Endometrium (tissue), 2 donors: ENCODE results near the gene COL8A2.

ENCODE experiments used
- FAIRE-seq: peaks from 2 replicates; lab custom pipeline; 2012; peaks lifted over from hg19 to GRCh38; lab: Jason Lieb, UNC
- donor health status: control.
- donor health status: control.

The COL8A2 gene

GRCh38 chr1:36157115-36157903, 32.3 kb upstream of the COL8A2 start:
- FAIRE-seq = no peak

- FAIRE-seq = no peak
Measured at GRCh38 chr1:36156329-36157114, 31.5 kb upstream of the COL8A2 start.

DNA sequence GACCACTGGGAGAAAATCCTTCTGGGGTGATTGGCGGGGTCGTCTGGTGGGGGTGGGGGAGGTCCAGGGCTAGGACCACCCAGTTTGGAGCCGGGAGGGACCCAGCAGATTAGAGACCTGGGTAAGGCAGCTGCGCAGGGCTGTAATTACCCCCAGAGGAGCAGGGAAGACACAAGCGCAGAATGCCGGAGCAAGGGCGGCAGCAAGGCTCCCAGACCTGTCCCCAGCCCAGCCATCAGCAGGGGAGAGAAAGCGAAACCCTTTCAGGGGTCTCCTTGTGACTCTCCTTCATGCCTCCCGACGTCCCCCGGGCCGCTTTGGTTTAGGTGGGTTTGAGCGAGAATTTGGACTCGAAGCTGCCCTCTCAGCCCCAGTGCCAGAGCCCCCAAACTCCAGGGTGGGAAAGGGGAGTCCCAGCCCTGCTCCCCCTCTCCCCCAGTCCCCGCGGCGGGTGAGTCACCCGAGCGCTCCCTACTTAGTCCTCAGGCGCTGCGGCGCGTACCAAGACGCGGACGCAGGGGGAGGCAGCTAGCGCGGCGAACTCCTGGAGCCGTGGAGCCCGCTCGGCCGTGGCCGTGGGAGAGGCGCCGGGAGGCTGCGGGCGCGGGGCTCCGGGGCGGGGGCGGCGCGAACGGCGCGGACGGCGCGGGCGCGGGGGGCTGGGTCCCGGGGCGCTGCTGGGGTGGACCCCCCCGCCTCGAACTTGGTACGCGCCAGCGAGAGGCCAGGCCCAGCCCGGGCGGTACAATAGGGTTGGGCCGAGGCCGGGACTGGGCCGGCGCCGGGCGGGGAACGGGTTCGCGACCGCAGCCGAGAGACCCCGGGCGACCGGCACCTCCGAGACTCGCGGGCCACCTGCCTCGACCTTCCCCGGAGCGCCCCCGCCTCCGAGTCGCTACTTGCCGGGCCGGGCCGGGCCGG, 30.6 kb upstream of the COL8A2 start, which contains the start of gene MAP7D1:
MAP7D1 (plus strand) TSS at position 753 of the 921 bp plus-strand sequence. CDS start 258 bp downstream, outside the sequence.
- no peak for FAIRE-seq

DNA sequence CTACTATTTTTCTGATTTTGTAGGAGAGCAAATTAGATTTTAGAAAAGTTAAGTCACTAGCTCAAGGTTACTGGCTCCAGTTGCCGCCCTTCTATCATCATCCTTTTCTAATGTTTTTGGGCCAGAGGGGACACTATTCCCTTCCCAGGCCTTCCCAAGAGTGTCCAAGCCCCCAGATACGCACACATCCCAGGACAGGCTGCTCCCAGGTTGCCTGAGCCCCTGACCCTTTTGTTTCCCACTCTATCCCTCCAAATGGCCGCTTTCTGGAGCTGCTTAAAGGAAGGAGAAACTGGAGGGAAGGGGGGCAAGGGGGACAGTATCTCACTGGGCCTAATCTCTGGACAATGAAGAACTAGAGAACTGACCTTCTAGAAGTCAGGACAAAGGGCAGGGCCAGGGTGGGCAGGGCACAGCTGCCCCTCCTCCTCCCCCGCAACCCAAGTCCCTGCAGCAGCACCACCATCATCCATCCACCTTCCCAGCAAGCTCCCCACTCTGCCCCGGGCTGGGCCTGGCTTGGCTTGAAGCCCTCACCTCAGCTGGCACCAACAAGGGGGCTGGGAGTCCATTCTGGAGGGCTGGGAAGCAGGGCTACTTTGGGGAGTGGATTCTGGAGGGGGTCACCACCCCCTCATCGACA, 29.9 kb upstream of the COL8A2 start:
- no peak for FAIRE-seq

GRCh38 chr1:36154335-36154734, 29.3 kb upstream of the COL8A2 start:
- FAIRE-seq = no peak

- no peak for FAIRE-seq
Measured at GRCh38 chr1:36153476-36153875, 28.5 kb upstream of the COL8A2 start.

GRCh38 chr1:36151845-36152203, 26.8 kb upstream of the COL8A2 start:
- FAIRE-seq = no peak

DNA sequence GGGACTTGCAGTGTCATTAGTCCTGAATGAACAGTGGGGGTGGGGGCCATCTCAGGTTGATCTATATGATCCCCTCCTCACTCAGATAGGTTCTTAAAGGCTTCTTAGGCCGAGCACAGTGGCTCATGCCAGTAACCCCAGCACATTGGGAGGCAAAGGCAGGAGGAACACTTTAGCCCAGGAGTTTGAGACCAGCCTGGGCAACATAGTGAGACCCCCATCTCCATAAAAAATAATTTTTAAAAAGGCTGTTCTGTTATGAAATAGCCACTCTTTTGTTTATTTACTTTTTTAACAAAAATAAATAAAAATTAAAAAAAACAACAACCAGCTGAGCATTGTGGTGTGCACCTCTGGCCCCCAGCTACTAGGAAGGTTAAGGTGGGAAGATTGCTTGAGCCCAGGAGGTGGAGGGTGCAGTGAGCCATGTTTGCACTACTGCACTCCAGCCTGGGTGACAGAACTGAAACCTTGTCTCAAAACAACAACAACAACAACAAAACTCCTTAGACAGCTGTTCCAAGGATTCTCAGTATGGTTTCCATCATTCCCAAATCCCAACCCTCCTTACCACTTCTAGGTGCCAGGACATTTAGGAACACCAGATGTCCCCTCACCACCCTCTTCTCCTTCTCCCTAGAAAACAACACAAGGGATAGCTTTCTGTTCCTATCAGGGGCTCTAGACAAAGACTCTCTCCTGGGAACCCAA, 26.3 kb upstream of the COL8A2 start:
- FAIRE-seq = no peak

GRCh38 chr1:36150296-36151133, 25.5 kb upstream of the COL8A2 start:
- FAIRE-seq = peak; percentile 45

DNA sequence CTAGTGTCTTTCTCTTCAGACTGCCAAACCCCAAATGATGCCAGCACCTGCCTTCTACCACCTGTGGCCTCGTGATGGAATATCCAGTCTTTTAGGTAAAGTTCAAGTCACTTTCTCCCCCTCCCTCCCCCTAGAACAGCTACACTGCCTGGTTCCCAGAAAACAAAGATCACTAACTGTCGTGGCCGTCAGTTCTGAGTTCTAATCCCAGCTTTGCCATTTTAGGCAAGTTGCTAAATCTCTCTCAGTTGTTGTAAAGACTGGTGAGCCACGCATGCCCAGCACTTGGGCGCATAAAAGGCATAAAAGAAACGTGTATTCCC, 24.9 kb upstream of the COL8A2 start:
- FAIRE-seq = no peak

GRCh38 chr1:36149237-36149972, 24.4 kb upstream of the COL8A2 start, which contains the start of gene TRAPPC3:
Gene TRAPPC3 (minus strand): TSS chr1:36149486. CDS start chr1:36149378, 108 bp downstream.
- peak; percentile 92 for FAIRE-seq

DNA sequence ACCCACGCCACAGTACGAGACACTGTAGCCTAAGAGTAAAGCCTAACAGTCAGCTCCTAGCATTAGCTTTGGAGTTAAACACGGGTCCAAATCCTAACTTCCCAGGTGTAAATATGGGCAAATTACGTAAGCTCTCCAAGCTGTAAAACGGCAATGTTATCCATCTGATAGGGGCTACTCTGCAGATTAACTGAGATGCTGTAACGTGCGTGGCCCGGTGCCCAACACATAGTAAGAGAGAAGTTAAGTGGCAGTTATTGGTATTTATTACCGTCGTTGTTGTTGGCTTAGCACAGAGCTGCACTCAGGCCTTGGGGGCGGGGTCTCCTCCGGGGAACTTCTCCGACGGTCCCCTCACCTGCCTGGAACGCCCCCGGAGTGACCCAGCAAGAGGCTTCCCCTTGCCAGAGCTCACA, 23.8 kb upstream of the COL8A2 start:
- FAIRE-seq = no peak

DNA sequence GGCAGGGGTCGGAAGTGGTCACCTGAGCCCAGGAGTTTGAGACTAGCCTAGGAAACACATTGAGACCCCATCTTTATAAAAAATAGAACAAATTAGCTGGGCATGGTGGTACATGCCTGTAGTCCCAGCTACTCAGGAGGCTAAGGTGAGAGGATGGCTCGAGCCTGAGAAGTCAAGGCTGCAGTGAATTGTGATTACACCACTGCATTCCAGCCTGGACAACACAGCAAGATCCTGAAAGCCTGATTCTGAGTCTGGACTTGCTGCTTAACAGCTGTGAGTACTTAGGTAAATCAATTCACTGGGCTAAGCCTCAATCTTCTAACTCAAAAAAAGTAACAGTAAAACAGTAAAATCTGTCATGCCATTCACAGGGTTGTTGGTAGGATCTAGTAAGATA, 19.4 kb upstream of the COL8A2 start:
- no peak for FAIRE-seq

DNA sequence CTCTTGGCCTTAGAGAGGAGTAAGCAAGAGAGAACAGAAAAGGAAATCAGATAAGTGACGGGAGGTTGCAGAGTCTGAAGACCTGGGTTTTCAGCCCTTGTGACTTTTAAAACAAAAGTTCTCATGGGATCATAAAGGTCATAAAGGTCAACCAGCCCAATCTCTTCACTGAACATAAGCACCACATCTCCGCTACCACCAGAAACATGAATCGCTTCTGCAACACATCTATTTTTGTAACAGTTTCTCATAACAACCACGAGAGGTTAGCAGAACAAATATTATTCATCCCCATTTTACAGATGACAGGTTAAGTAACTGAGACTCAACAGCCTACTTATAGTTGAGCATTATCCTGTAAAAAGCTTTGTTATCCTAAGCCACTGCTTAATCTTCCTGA, 18.4 kb upstream of the COL8A2 start:
- FAIRE-seq = no peak

DNA sequence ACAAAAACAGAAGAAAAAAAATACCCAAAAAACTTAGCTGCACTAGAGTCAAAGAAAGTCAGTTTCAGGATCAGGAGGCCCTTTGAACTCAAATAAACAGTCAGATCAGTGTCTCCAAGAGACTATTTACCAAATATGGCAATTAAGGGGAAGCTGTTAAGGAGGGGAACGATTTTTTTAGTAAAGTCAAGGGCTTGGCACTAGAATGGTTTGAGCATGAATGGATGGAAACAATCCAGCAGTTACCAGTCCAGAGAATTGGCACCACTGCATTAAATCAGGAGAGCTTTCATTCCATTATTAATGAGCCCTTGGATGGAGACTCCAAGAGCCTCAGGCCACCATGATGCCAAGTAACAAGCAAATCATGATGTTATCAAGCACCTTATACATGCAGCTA, 17.1 kb upstream of the COL8A2 start:
- no peak for FAIRE-seq

DNA sequence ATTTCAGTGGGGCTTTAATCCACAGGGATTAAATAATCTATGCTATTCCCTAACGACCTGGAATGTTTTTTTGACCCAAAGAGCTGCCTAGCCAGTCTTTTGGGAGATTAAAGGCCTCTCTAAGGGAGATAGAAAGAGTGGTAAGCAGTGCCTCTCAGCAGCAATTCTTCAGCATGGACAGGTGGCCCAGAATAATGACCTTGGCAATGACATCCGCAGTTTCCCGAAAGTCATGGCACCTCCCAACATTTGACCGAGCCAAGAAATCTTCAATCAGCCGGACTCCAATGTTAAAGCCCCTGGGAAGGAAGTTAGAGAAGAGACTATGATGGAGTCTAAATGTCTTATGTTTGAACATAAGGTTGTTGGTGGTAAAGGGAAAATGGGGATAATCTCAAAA, 14.5 kb upstream of the COL8A2 start:
- no peak for FAIRE-seq

- FAIRE-seq = no peak
Measured at GRCh38 chr1:36137776-36138175, 12.8 kb upstream of the COL8A2 start.

- FAIRE-seq = no peak
Measured at GRCh38 chr1:36137226-36137625, 12.2 kb upstream of the COL8A2 start.

DNA sequence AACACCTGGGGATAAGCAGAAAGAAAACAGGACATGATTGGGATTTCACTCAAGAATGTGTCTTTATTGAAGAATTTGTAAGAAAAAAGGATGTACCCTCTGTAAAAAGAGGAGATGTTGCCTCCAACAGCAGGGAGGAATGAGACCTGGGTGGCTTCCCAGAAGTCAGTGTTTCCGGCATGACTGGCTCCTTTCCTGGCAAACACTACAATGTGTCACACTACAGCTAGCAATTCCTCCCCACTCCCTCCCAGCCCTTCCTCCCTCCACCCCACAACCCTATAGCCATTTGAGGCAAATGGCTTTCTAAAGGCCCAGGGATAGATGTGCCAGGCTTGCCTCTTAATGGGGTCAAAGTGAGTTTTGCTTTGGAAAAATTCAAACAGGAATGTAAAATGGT, 11.5 kb upstream of the COL8A2 start:
- no peak for FAIRE-seq

- FAIRE-seq = no peak
Measured at GRCh38 chr1:36135796-36136195, 10.8 kb upstream of the COL8A2 start.
